HEK293 (cell line): ENCODE results near the gene LECT2.

ENCODE experiments used
- CTCF ChIA-PET: fragments of 350-600 bp; formaldehyde crosslinking; extraction: SDS; loops from one replicate; lab custom pipeline; 2021; ENCODE audit warnings: antibody characterized with exemption; lab: Yijun Ruan, JAX
- POLR2A ChIA-PET: fragments of 300-600 bp; formaldehyde crosslinking; extraction: SDS; loops from one replicate; lab custom pipeline; 2020; ENCODE audit warnings: antibody characterized with exemption, inconsistent platforms; lab: Yijun Ruan, JAX
- H3K27ac ChIP-seq: fragments of 200-500 bp; sonication (Bioruptor generic); 2 replicates; pipeline ENCODE4 v1.5.1; 2014; ENCODE audit warnings: low read depth, low read length, control low read depth, inconsistent platforms; ENCODE audit errors: extremely low read depth
- H3K36me3 ChIP-seq, 2 experiments: fragments of 200-500 bp in 1 of 2; sonication (Bioruptor generic) in 1 of 2; 1 replicate in 1 of 2; 2 replicates in 1 of 2; pipeline ENCODE4 v1.5.1; 2014 to 2017; ENCODE audit warnings: inconsistent platforms in 2 of 2, low read length in 2 of 2; ENCODE audit not compliant: control insufficient read depth in 2 of 2, insufficient read depth in 1 of 2
- H3K4me1 ChIP-seq: fragments of 200-500 bp; sonication (Bioruptor generic); 2 replicates; pipeline ENCODE4 v1.5.1; 2014; ENCODE audit warnings: mild to moderate bottlenecking, low read length, inconsistent platforms; ENCODE audit not compliant: control insufficient read depth, insufficient read depth
- H3K4me3 ChIP-seq: 2 replicates; pipeline ENCODE4 v1.5.1; 2011; ENCODE audit warnings: low read depth, mild to moderate bottlenecking, control low read depth, low read length, moderate library complexity
- H3K9me3 ChIP-seq: fragments of 200-500 bp; sonication (Bioruptor generic); 2 replicates; pipeline ENCODE4 v1.5.1; 2014; ENCODE audit warnings: low read depth, low read length, inconsistent platforms; ENCODE audit not compliant: control insufficient read depth, insufficient read depth
- BCL11B ChIP-seq: fragments of 450-650 bp; formaldehyde crosslinking; IDR thresholded peaks from 2 replicates; pipeline ENCODE4 v1.5.1; 2016; ENCODE audit warnings: low read depth, missing biosample characterization, missing genetic modification characterization
- GLI4 ChIP-seq: fragments of 450-650 bp; formaldehyde crosslinking; IDR thresholded peaks from 2 replicates; pipeline ENCODE4 v1.5.1; 2016; ENCODE audit warnings: missing biosample characterization, missing genetic modification characterization
- HOXD13 ChIP-seq: sonication (generic); formaldehyde crosslinking; IDR thresholded peaks from 2 replicates; pipeline ENCODE4 v1.8.0; 2022; ENCODE audit warnings: missing genetic modification reagents, borderline replicate concordance
- KLF1 ChIP-seq: fragments of 450-650 bp; formaldehyde crosslinking; IDR thresholded peaks from 2 replicates; pipeline ENCODE4 v1.5.1; 2016; ENCODE audit warnings: missing biosample characterization, missing genetic modification characterization
- KLF9 ChIP-seq: fragments of 450-650 bp; formaldehyde crosslinking; IDR thresholded peaks from 2 replicates; pipeline ENCODE4 v1.5.1; 2016; ENCODE audit warnings: missing biosample characterization, missing genetic modification characterization, low read depth
- PBX3 ChIP-seq: sonication (generic); formaldehyde crosslinking; IDR thresholded peaks from 2 replicates; pipeline ENCODE4 v1.8.1; 2022; ENCODE audit warnings: mild to moderate bottlenecking, moderate library complexity, missing genetic modification reagents
- SCRT1 ChIP-seq: fragments of 450-650 bp; formaldehyde crosslinking; IDR thresholded peaks from 2 replicates; pipeline ENCODE4 v1.5.1; 2016; ENCODE audit warnings: missing biosample characterization, missing genetic modification characterization, borderline replicate concordance
- SETDB1 ChIP-seq: IDR thresholded peaks from one replicate; pipeline ENCODE4 v1.6.1; 2017; ENCODE audit warnings: mild to moderate bottlenecking, low read length, moderate library complexity, mixed read lengths; ENCODE audit not compliant: insufficient read length
- WT1 ChIP-seq: fragments of 450-650 bp; formaldehyde crosslinking; IDR thresholded peaks from 2 replicates; pipeline ENCODE4 v1.5.1; 2016; ENCODE audit warnings: missing biosample characterization, missing genetic modification characterization
- ZIC2 ChIP-seq: fragments of 450-650 bp; formaldehyde crosslinking; IDR thresholded peaks from 2 replicates; pipeline ENCODE4 v1.5.1; 2016; ENCODE audit warnings: missing biosample characterization, missing genetic modification characterization
- ZNF133 ChIP-seq: fragments of 450-650 bp; formaldehyde crosslinking; IDR thresholded peaks from 2 replicates; pipeline ENCODE4 v1.5.1; 2016; ENCODE audit warnings: missing biosample characterization, missing genetic modification characterization
- ZNF175 ChIP-seq: fragments of 450-650 bp; formaldehyde crosslinking; IDR thresholded peaks from 2 replicates; pipeline ENCODE4 v1.5.1; 2016; ENCODE audit warnings: missing biosample characterization, missing genetic modification characterization
- ZNF2 ChIP-seq: fragments of 450-650 bp; formaldehyde crosslinking; IDR thresholded peaks from 2 replicates; pipeline ENCODE4 v1.5.1; 2016; ENCODE audit warnings: missing biosample characterization, missing genetic modification characterization
- ZNF26 ChIP-seq: fragments of 450-650 bp; formaldehyde crosslinking; IDR thresholded peaks from 2 replicates; pipeline ENCODE4 v1.5.1; 2016; ENCODE audit warnings: missing biosample characterization, missing genetic modification characterization
- ZNF274 ChIP-seq, 2 experiments: fragments of 200-500 bp in 1 of 2; fragments of 450-650 bp in 1 of 2; sonication (Bioruptor generic) in 1 of 2; formaldehyde crosslinking in 1 of 2; IDR thresholded peaks; 2 replicates each; pipeline versions ENCODE4 v1.5.1 to v1.6.1; 2014 to 2016; ENCODE audit warnings: borderline replicate concordance in 1 of 2, inconsistent platforms in 1 of 2, low read length in 1 of 2, missing biosample characterization in 1 of 2, missing genetic modification characterization in 1 of 2
- ZNF280D ChIP-seq: fragments of 450-650 bp; formaldehyde crosslinking; IDR thresholded peaks from 2 replicates; pipeline ENCODE4 v1.5.1; 2016; ENCODE audit warnings: missing biosample characterization, missing genetic modification characterization
- ZNF433 ChIP-seq: fragments of 450-650 bp; formaldehyde crosslinking; IDR thresholded peaks from 2 replicates; pipeline ENCODE4 v1.5.1; 2016; ENCODE audit warnings: missing biosample characterization, missing genetic modification characterization, low read depth
- ZNF510 ChIP-seq: fragments of 450-650 bp; formaldehyde crosslinking; IDR thresholded peaks from 2 replicates; pipeline ENCODE4 v1.5.1; 2018; ENCODE audit warnings: mild to moderate bottlenecking, missing genetic modification characterization, missing biosample characterization; ENCODE audit not compliant: insufficient replicate concordance
- ZNF521 ChIP-seq: fragments of 450-650 bp; formaldehyde crosslinking; IDR thresholded peaks from 2 replicates; pipeline ENCODE4 v1.5.1; 2017; ENCODE audit warnings: missing biosample characterization, mild to moderate bottlenecking, missing genetic modification characterization
- ZNF549 ChIP-seq: fragments of 450-650 bp; IDR thresholded peaks from 2 replicates; pipeline ENCODE4 v1.5.1; 2018; ENCODE audit warnings: missing biosample characterization, missing genetic modification characterization, mild to moderate bottlenecking, inconsistent platforms, moderate library complexity
- ZNF777 ChIP-seq: fragments of 450-650 bp; formaldehyde crosslinking; IDR thresholded peaks from 2 replicates; pipeline ENCODE4 v1.5.1; 2017; ENCODE audit warnings: missing biosample characterization, missing genetic modification characterization, borderline replicate concordance
- ZNF837 ChIP-seq: fragments of 450-650 bp; formaldehyde crosslinking; IDR thresholded peaks from 2 replicates; pipeline ENCODE4 v1.5.1; 2016; ENCODE audit warnings: missing biosample characterization, missing genetic modification characterization

Gene LECT2

GRCh38 chr5:135996611-135997010, 41.8 kb upstream of the LECT2 start:
- Histone ChIP-seq H3K9me3 (no peaks in the 10 kb centered on the region), H3K4me3 (no peak overlapping the region), H3K27ac (no peak overlapping the region), H3K4me1 (no peaks in the 10 kb centered on the region), H3K36me3 (no peaks in the 10 kb centered on the region)
- CTCF ChIA-PET: interaction anchor here (0.7 to 1.4 kb wide), 3 partner anchors 10 to 66 kb away, joined by 3 to 4 read pairs (median 3); no protein-coding TSS in a partner anchor
- POLR2A ChIA-PET: no interaction called here
- no peak for TF ChIP-seq SETDB1
- peak; percentile 24; the same call in 1 of the 2 replicates for TF ChIP-seq ZIC2 (tag by site-specific recombination)

GRCh38 chr5:135995976-135996375, 41.2 kb upstream of the LECT2 start:
- Histone ChIP-seq H3K4me3 (no peak overlapping the region), H3K4me1 (no peaks in the 10 kb centered on the region), H3K9me3 (no peaks in the 10 kb centered on the region), H3K36me3 (no peaks in the 10 kb centered on the region), H3K27ac (no peak overlapping the region)
- ChIA-PET CTCF (interaction anchor here (0.6 to 1.4 kb wide), 5 partner anchors 10 to 169 kb away, joined by 3 to 4 read pairs (median 3); no protein-coding TSS in a partner anchor), POLR2A (no interaction called here)
- TF ChIP-seq ZNF2 (tag by site-specific recombination) (no peak), HOXD13 (CRISPR knock-in tag) (no peak), GLI4 (tag by site-specific recombination) (no peak), ZNF510 (tag by site-specific recombination) (no peak), PBX3 (CRISPR knock-in tag) (no peak), KLF1 (tag by site-specific recombination) (no peak), SCRT1 (tag by site-specific recombination) (no peak), ZNF837 (tag by site-specific recombination) (no peak), BCL11B (tag by site-specific recombination) (no peak), ZNF133 (tag by site-specific recombination) (no peak), ZNF433 (tag by site-specific recombination) (no peak), ZNF521 (no peak), ZNF175 (tag by site-specific recombination) (no peak), ZNF274 (IDR thresholded peaks at IDR 0.05; ENCODE audit: low read length) (no peak), ZNF274 (tag by site-specific recombination; IDR thresholded peaks at IDR 0.05; ENCODE audit: borderline replicate concordance) (no peak), WT1 (tag by site-specific recombination) (no peak), ZNF26 (tag by site-specific recombination) (no peak), KLF9 (tag by site-specific recombination) (no peak), ZNF280D (tag by site-specific recombination) (no peak), ZNF777 (tag by site-specific recombination) (no peak), ZNF549 (no peak)
